Measurements from ENCODE around the gene EPHB6. TPM values are rescaled to one million over a fixed set of nuclear protein-coding genes. Genes with fewer than 3 reads are reported as not detected.

EPHB6 gene
- polyA plus RNA-seq, 1 of the 3 experiments (the other 2 are of a cell fraction), result 1.8 TPM

DNA sequence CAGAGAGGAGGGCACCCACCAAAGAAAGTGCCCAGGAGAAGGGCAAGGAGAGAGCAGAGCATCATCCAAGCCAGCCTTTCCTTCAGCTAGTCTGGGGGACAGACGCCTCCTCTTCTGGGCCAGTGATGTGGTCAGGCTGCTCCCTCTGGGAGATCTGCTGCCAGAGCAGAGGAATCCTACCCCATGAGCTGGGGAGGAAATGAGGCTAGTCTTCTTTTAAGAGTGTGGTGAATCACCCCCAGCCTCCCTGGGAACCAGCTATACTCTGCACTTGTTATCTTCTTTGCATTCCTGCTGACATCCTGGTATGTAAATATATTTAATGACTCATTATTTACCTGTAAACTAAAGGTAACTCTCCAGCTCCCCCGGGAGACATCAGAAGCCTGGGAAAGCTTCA is 41.6 kb upstream of the EPHB6 start (continued):
- TF ChIP-seq SIN3A (IDR thresholded peaks at IDR 0.05; ENCODE audit: borderline replicate concordance, low read depth, low read length) (no peak), RAD21 (IDR thresholded peaks at IDR 0.05; ENCODE audit: low read length) (no peak), CHD2 (IDR thresholded peaks at IDR 0.05; ENCODE audit: low read length, partially characterized antibody) (no peak), JUND (IDR thresholded peaks at IDR 0.05) (peak; percentile 69), EZH2phosphoT487 (IDR thresholded peaks at IDR 0.05; ENCODE audit: borderline replicate concordance, low read depth) (no peak), YY1 (IDR thresholded peaks at IDR 0.05; ENCODE audit: low read depth) (no peak), ELF1 (IDR thresholded peaks at IDR 0.05) (no peak)
- TF ChIP-seq, protein P1, sequence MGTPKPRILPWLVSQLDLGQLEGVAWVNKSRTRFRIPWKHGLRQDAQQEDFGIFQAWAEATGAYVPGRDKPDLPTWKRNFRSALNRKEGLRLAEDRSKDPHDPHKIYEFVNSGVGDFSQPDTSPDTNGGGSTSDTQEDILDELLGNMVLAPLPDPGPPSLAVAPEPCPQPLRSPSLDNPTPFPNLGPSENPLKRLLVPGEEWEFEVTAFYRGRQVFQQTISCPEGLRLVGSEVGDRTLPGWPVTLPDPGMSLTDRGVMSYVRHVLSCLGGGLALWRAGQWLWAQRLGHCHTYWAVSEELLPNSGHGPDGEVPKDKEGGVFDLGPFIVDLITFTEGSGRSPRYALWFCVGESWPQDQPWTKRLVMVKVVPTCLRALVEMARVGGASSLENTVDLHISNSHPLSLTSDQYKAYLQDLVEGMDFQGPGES (IDR thresholded peaks at IDR 0.05; ENCODE audit: low read depth, low read length), result no peak
- TF ChIP-seq, protein P2, sequence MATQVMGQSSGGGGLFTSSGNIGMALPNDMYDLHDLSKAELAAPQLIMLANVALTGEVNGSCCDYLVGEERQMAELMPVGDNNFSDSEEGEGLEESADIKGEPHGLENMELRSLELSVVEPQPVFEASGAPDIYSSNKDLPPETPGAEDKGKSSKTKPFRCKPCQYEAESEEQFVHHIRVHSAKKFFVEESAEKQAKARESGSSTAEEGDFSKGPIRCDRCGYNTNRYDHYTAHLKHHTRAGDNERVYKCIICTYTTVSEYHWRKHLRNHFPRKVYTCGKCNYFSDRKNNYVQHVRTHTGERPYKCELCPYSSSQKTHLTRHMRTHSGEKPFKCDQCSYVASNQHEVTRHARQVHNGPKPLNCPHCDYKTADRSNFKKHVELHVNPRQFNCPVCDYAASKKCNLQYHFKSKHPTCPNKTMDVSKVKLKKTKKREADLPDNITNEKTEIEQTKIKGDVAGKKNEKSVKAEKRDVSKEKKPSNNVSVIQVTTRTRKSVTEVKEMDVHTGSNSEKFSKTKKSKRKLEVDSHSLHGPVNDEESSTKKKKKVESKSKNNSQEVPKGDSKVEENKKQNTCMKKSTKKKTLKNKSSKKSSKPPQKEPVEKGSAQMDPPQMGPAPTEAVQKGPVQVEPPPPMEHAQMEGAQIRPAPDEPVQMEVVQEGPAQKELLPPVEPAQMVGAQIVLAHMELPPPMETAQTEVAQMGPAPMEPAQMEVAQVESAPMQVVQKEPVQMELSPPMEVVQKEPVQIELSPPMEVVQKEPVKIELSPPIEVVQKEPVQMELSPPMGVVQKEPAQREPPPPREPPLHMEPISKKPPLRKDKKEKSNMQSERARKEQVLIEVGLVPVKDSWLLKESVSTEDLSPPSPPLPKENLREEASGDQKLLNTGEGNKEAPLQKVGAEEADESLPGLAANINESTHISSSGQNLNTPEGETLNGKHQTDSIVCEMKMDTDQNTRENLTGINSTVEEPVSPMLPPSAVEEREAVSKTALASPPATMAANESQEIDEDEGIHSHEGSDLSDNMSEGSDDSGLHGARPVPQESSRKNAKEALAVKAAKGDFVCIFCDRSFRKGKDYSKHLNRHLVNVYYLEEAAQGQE (IDR thresholded peaks at IDR 0.05; ENCODE audit: low read depth, low read length), result no peak

DNA sequence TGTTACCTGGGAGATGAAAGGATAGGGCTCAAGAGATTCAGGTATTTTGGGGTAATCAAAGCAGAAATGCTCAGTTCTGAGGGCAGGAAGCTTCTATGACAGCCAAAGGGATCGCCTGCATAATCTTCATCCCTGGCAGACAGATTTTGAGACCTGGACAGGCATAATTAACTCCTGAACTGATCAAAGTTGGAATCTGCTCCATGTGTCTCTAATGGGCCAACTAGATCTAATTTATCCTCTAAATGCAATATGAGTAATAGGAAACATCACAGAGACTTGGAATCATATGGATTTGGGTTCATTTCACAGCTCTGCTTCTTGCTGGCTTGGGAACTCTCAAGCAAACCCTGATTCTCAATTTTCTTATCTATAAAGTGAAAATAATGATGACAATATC is 41.2 kb upstream of the EPHB6 start:
- TF ChIP-seq, protein P3, sequence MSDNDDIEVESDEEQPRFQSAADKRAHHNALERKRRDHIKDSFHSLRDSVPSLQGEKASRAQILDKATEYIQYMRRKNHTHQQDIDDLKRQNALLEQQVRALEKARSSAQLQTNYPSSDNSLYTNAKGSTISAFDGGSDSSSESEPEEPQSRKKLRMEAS (IDR thresholded peaks at IDR 0.05; ENCODE audit: low read depth), result no peak
- TF ChIP-seq GABPA (IDR thresholded peaks at IDR 0.05; ENCODE audit: low read depth) (no peak), CHD2 (IDR thresholded peaks at IDR 0.05; ENCODE audit: low read length, partially characterized antibody) (peak; percentile 47), EZH2phosphoT487 (IDR thresholded peaks at IDR 0.05; ENCODE audit: borderline replicate concordance, low read depth) (no peak), GATA2 (CRISPR knock-in tag; IDR thresholded peaks at IDR 0.05) (peak; percentile 77), RCOR1 (IDR thresholded peaks at IDR 0.05; ENCODE audit: low read length) (peak; percentile 80), MXI1 (IDR thresholded peaks at IDR 0.05; ENCODE audit: low read depth, low read length) (no peak), TEAD4 (IDR thresholded peaks at IDR 0.05; ENCODE audit: borderline replicate concordance, insufficient read depth) (no peak), EP300 (IDR thresholded peaks at IDR 0.05; ENCODE audit: borderline replicate concordance in 1 of 2, low read depth in 1 of 2, low read length in 1 of 2) (peak in 1 of 2 experiments; percentile 79; a peak in 1 of 4 replicates)
- TF ChIP-seq, protein P1 (IDR thresholded peaks at IDR 0.05; ENCODE audit: low read depth, low read length), result no peak
- peak overlapping the region in 1 of 2 experiments; percentile 69; a peak in 2 of 4 replicates for H3K27ac ChIP-seq (ENCODE audit: low read depth in 2 of 2, low read length in 1 of 2)
- no peak overlapping the region; the same call in 1 of the 2 replicates for H3K4me2 ChIP-seq
- H3K4me3 ChIP-seq (ENCODE audit: low read depth in 2 of 2, low read length in 1 of 2), result no peak overlapping the region
- no peaks in the 10 kb centered on the region for H3K9me3 ChIP-seq
- H3K36me3 ChIP-seq (replicated peaks in 1 of 2; ENCODE audit: control insufficient read depth in 1 of 2, insufficient read depth in 2 of 2, low read length in 1 of 2), result no peaks in the 10 kb centered on the region
- no peaks in the 10 kb centered on the region; the same call in 1 of the 2 replicates for H3K9me2 ChIP-seq
- no peak overlapping the region for H3K9ac ChIP-seq
- DNase-seq, result peak; percentile 46
- ChIA-PET POLR2A (interaction anchor here (0.8 kb wide), 1 partner anchor 14 kb away, joined by 3 read pairs; no protein-coding TSS in a partner anchor), CTCF (interaction anchor here (0.6 to 10.1 kb wide), 21 partner anchors 9 to 456 kb away, joined by 3 to 163 read pairs (median 7); partner anchors contain the start of gene EPHB6)
- peaks cover 16 to 31% of the 10 kb centered on the region in 2 experiments for H3K4me1 ChIP-seq (ENCODE audit: control insufficient read depth in 1 of 2, insufficient read depth in 2 of 2, low read depth in 1 of 2, low read length in 1 of 2)
- WGBS (ENCODE audit: low lambda C conversion rate), result 17% methylated on average over 1 of the region's 1 CpG
- no peak overlapping the region for H2AFZ ChIP-seq (ENCODE audit: low read depth)
- H3K79me2 ChIP-seq (ENCODE audit: insufficient read depth), result no peaks in the 10 kb centered on the region
- peaks cover 4% of the 10 kb centered on the region for H3F3A ChIP-seq (replicated peaks; ENCODE audit: insufficient read depth)
- peaks cover 10% of the 10 kb centered on the region; the same call in 1 of the 2 replicates for H3K27me3 ChIP-seq (ENCODE audit: insufficient read depth)
- no peaks in the 10 kb centered on the region for H4K20me1 ChIP-seq (ENCODE audit: insufficient read depth)
